Panc1 (cell line): ENCODE results near the gene CRYGN.

Source experiments
- CTCF ChIP-seq: fragments of 450-650 bp; IDR thresholded peaks from 2 replicates; pipeline ENCODE4 v1.5.1; 2017; ENCODE audit warnings: mild to moderate bottlenecking
- TCF7L2 ChIP-seq: IDR thresholded peaks from 2 replicates; pipeline ENCODE4 v1.6.1; 2011; ENCODE audit warnings: mild to moderate bottlenecking, low read depth, low read length, inconsistent platforms
- TF ChIP-seq, protein P1 (sequence below), 2 experiments: IDR thresholded peaks; 2 replicates each; pipeline ENCODE4 v1.6.1; 2011 to 2012; ENCODE audit warnings: low read depth in 2 of 2, control low read depth in 1 of 2, low read length in 1 of 2, mild to moderate bottlenecking in 1 of 2, moderate library complexity in 1 of 2; ENCODE audit not compliant: insufficient read depth in 1 of 2

DNA sequence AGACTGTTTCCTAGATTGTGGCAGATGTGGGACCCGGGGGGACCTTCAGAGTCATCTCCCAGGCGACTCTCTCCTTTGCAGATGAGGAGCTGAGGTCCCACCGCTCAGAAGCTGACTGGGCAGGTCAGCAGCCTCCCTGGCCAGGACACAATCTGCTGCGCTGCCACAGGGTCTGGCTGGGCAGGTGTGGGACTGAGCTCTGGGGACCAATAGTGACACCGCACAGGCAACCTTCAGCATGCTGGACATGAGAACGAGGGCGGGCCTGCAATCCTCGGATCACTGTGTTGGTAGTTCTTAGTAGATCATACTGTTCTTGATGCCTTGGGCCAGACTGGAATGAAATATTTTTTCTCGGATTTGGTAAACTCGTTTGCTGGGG lies 20.5 kb upstream of the CRYGN start:
- TF ChIP-seq TCF7L2 (no peak), CTCF (no peak)
- TF ChIP-seq, protein P1, sequence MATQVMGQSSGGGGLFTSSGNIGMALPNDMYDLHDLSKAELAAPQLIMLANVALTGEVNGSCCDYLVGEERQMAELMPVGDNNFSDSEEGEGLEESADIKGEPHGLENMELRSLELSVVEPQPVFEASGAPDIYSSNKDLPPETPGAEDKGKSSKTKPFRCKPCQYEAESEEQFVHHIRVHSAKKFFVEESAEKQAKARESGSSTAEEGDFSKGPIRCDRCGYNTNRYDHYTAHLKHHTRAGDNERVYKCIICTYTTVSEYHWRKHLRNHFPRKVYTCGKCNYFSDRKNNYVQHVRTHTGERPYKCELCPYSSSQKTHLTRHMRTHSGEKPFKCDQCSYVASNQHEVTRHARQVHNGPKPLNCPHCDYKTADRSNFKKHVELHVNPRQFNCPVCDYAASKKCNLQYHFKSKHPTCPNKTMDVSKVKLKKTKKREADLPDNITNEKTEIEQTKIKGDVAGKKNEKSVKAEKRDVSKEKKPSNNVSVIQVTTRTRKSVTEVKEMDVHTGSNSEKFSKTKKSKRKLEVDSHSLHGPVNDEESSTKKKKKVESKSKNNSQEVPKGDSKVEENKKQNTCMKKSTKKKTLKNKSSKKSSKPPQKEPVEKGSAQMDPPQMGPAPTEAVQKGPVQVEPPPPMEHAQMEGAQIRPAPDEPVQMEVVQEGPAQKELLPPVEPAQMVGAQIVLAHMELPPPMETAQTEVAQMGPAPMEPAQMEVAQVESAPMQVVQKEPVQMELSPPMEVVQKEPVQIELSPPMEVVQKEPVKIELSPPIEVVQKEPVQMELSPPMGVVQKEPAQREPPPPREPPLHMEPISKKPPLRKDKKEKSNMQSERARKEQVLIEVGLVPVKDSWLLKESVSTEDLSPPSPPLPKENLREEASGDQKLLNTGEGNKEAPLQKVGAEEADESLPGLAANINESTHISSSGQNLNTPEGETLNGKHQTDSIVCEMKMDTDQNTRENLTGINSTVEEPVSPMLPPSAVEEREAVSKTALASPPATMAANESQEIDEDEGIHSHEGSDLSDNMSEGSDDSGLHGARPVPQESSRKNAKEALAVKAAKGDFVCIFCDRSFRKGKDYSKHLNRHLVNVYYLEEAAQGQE (IDR thresholded peaks at IDR 0.05; ENCODE audit: insufficient read depth in 1 of 2, low read depth in 2 of 2, low read length in 1 of 2), result no peak
